Activated CD8-positive, alpha-beta memory T cell treated with anti-CD3 and anti-CD28 coated beads, Interleukin-2, amount 50 U/mL, for 24 hours (primary cell): ENCODE data around the gene SH3BGRL2.
"Not testable (repeated sequence)": the region's sequence is repeated elsewhere in the genome, so short reads cannot be mapped to it uniquely, and the experiment has no call there.

Experiments
- DNase-seq: peaks from one replicate; pipeline ENCODE4 v3.0.0-alpha.2; 2020; ENCODE audit errors: extremely low read depth

Gene SH3BGRL2

GRCh38 chr6:79648328-79648727 is 17.2 kb downstream of the SH3BGRL2 start:
- no peak for DNase-seq

GRCh38 chr6:79649016-79649415 is 17.9 kb downstream of the SH3BGRL2 start:
- DNase-seq: no peak

- DNase-seq: no peak
Measured at GRCh38 chr6:79650950-79651349, 19.8 kb downstream of the SH3BGRL2 start.

GRCh38 chr6:79656134-79656533 is 25.0 kb downstream of the SH3BGRL2 start:
- no peak for DNase-seq

GRCh38 chr6:79657238-79657637 is 26.1 kb downstream of the SH3BGRL2 start:
- DNase-seq: no peak

GRCh38 chr6:79663655-79664054 is 32.5 kb downstream of the SH3BGRL2 start:
- not testable (repeated sequence) for DNase-seq

- no peak for DNase-seq
Measured at GRCh38 chr6:79665725-79666551, 34.8 kb downstream of the SH3BGRL2 start.

- no peak for DNase-seq
Measured at GRCh38 chr6:79666634-79667033, 35.5 kb downstream of the SH3BGRL2 start.

- no peak for DNase-seq
Measured at GRCh38 chr6:79668381-79668780, 37.3 kb downstream of the SH3BGRL2 start.

- DNase-seq: no peak
Measured at GRCh38 chr6:79669766-79670165, 38.6 kb downstream of the SH3BGRL2 start.

GRCh38 chr6:79670789-79671188 is 39.7 kb downstream of the SH3BGRL2 start:
- no peak for DNase-seq

- no peak for DNase-seq
Measured at GRCh38 chr6:79671600-79672266, 40.6 kb downstream of the SH3BGRL2 start.

- DNase-seq: no peak
Measured at GRCh38 chr6:79672631-79673111, 41.5 kb downstream of the SH3BGRL2 start.

GRCh38 chr6:79673947-79674346 is 42.8 kb downstream of the SH3BGRL2 start:
- no peak for DNase-seq

- no peak for DNase-seq
Measured at GRCh38 chr6:79676785-79677736, 45.9 kb downstream of the SH3BGRL2 start.

- not testable (repeated sequence) for DNase-seq
Measured at GRCh38 chr6:79682682-79683081, 51.6 kb downstream of the SH3BGRL2 start.

- DNase-seq: no peak
Measured at GRCh38 chr6:79684876-79685275, 53.7 kb downstream of the SH3BGRL2 start.

GRCh38 chr6:79686707-79687309 is 55.7 kb downstream of the SH3BGRL2 start:
- no peak for DNase-seq

GRCh38 chr6:79687759-79688158 is 56.6 kb downstream of the SH3BGRL2 start:
- no peak for DNase-seq

- DNase-seq: no peak
Measured at GRCh38 chr6:79694156-79694555, 63.0 kb downstream of the SH3BGRL2 start.

- no peak for DNase-seq
Measured at GRCh38 chr6:79694623-79695343, 63.7 kb downstream of the SH3BGRL2 start.
